Left lung (tissue), 10 donors: Measurements from ENCODE around the gene APBA2. TPM values are rescaled to one million over a fixed set of nuclear protein-coding genes. Genes with fewer than 3 reads are reported as not detected.

Experiments
- ATAC-seq: fragments of 200-7000 bp; cut with Tn5 transposase; one replicate; pipeline ENCODE4 v1.9.1; 2020; ENCODE audit warnings: moderate library complexity
- DNase-seq, 4 donors: peaks; one replicate each; pipeline ENCODE4 v3.0.0-alpha.2; 2013 to 2020
- H3K27ac ChIP-seq, 2 donors: fragments of 200-600 bp; sonication (generic) in 1 of 2; one replicate each; pipeline versions ENCODE4 v1.5.0 to v1.8.0; 2020 to 2021
- H3K27me3 ChIP-seq, 2 donors: fragments of 200-600 bp; sonication (generic) in 1 of 2; one replicate each; pipeline versions ENCODE4 v1.5.0 to v1.8.0; 2020 to 2021
- H3K36me3 ChIP-seq, 2 donors: fragments of 200-600 bp; sonication (generic) in 1 of 2; one replicate each; pipeline versions ENCODE4 v1.5.0 to v1.8.0; 2020 to 2021
- H3K4me1 ChIP-seq, 2 donors: fragments of 200-600 bp; one replicate each; pipeline ENCODE4 v1.8.0; 2021
- H3K4me3 ChIP-seq, 2 donors: fragments of 200-600 bp; sonication (generic) in 1 of 2; one replicate each; pipeline versions ENCODE4 v1.5.0 to v1.8.0; 2020 to 2021; ENCODE audit warnings: mild to moderate bottlenecking in 1 of 2
- H3K9me3 ChIP-seq, 2 donors: fragments of 200-600 bp; sonication (generic) in 1 of 2; one replicate each; pipeline versions ENCODE4 v1.5.0 to v1.8.0; 2020 to 2021
- intact Hi-C, 2 donors: fragments of 100-400 bp; cut with DNase I; formaldehyde crosslinking; loops; one replicate each; pipeline versions ENCODE4 v1.11.2 to v1.14.2; 2022
- polyA plus RNA-seq, 6 donors: library from polyadenylated mRNA; unstranded; fragments of 120-200 nt; gene quantifications; one replicate each; pipeline ENCODE4 v1.2.1, GENCODE V29; 2013; ENCODE audit not compliant: insufficient read length in 6 of 6
- total RNA-seq, 2 donors: library from RNA; stranded (reverse); fragmentation: NEBNext Ultra II Directional; extraction: Animal tissue kit (Norgen Biotek cat#: 25700); gene quantifications; one replicate each; pipeline ENCODE4 v1.2.1, GENCODE V29; 2021
- TF ChIP-seq, protein P1 (sequence below), 2 donors: fragments of 200-600 bp; sonication (generic) in 1 of 2; IDR thresholded peaks; one replicate each; pipeline versions ENCODE4 v1.5.0 to v1.8.0; 2021; ENCODE audit warnings: antibody characterized with exemption in 2 of 2
- donor health status: DM: no; HTN: yes; CAD: no.
- donor health status: DM: no; HTN: no; CAD: no.

The APBA2 gene
- total and polyA plus RNA-seq, 8 donors = 3.9 to 18.4 (median 11.1) TPM

DNA sequence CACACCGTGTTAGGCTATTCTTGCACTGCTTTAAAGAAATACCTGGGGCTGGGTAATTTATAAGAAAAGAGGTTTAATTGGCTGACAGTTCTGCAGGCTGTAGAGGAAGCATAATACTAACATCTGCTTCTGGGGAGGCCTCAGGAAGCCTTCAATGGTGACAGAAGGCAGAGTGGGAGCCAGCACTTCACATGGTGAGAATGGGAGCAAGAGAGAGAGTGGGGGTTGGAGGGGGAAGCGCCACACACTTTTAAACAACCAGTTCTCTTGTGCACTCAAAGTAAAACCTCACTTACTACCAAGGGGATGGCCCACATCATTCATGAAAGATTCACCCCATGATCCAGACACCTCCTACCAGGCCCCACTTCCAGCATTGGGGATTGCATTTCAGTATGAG lies 181.1 kb downstream of the APBA2 start:
- no peaks in the 10 kb centered on the region for H3K27me3 ChIP-seq
- no peak overlapping the region for H3K27ac ChIP-seq
- intact Hi-C loops = no loop called here
- H3K9me3 ChIP-seq = peaks cover 0 to 7% of the 10 kb centered on the region in 2 donors
- no peak for DNase-seq
- H3K4me1 ChIP-seq = no peaks in the 10 kb centered on the region
- ATAC-seq = no peak
- no peak overlapping the region for H3K4me3 ChIP-seq
- TF ChIP-seq, protein P1, sequence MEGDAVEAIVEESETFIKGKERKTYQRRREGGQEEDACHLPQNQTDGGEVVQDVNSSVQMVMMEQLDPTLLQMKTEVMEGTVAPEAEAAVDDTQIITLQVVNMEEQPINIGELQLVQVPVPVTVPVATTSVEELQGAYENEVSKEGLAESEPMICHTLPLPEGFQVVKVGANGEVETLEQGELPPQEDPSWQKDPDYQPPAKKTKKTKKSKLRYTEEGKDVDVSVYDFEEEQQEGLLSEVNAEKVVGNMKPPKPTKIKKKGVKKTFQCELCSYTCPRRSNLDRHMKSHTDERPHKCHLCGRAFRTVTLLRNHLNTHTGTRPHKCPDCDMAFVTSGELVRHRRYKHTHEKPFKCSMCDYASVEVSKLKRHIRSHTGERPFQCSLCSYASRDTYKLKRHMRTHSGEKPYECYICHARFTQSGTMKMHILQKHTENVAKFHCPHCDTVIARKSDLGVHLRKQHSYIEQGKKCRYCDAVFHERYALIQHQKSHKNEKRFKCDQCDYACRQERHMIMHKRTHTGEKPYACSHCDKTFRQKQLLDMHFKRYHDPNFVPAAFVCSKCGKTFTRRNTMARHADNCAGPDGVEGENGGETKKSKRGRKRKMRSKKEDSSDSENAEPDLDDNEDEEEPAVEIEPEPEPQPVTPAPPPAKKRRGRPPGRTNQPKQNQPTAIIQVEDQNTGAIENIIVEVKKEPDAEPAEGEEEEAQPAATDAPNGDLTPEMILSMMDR (IDR thresholded peaks at IDR 0.05) = no peak
- no peaks in the 10 kb centered on the region for H3K36me3 ChIP-seq

- H3K27ac ChIP-seq = no peak overlapping the region
- no peak for DNase-seq
- H3K4me1 ChIP-seq = no peaks in the 10 kb centered on the region
- peaks cover 0 to 7% of the 10 kb centered on the region in 2 donors for H3K9me3 ChIP-seq
- H3K36me3 ChIP-seq = no peaks in the 10 kb centered on the region
- intact Hi-C loops = no loop called here
- TF ChIP-seq, protein P1 (IDR thresholded peaks at IDR 0.05) = no peak
- ATAC-seq = no peak
- H3K27me3 ChIP-seq = no peaks in the 10 kb centered on the region
- H3K4me3 ChIP-seq = no peak overlapping the region
Measured at GRCh38 chr15:29067949-29068348, 182.2 kb downstream of the APBA2 start.

- Histone ChIP-seq H3K9me3 (peaks cover 0 to 7% of the 10 kb centered on the region in 2 donors), H3K4me1 (no peaks in the 10 kb centered on the region), H3K27me3 (no peaks in the 10 kb centered on the region), H3K27ac (no peak overlapping the region), H3K4me3 (no peak overlapping the region), H3K36me3 (no peaks in the 10 kb centered on the region)
- no peak for ATAC-seq
- intact Hi-C loops = no loop called here
- TF ChIP-seq, protein P1 (IDR thresholded peaks at IDR 0.05) = no peak
- DNase-seq = no peak
Measured at GRCh38 chr15:29070471-29071231, 184.9 kb downstream of the APBA2 start.

DNA sequence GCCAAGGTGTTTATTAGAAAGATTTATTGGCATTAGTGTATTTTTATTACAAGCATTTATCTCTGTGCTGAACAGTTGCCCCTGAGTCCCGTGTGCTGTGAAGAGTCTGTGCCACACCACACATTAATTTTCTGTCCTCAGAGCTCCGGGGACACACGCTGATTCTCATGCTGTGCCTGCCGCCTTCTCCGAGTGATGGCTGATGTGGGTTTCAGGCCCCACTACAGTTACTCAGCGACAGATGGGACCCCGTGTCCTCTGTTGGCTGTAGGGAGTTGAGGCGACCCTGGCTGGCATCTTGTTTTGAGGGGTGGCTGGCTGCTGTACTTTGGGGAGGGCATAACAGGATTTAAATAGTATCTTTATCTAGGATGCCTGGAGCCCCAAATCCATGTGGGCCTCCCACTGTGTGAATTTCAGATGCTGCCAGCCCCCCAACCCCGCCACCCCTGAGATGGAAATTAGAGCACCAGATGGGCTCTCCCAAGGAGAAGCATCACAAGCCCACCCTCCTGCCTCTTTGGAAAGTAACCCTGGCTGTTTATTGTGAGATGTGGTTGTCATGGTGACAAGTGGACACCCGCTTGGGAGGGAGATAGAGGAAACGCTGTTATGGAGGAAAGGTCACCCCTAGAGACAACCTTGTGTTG lies 185.6 kb downstream of the APBA2 start:
- intact Hi-C loops = no loop called here
- H3K4me1 ChIP-seq = no peaks in the 10 kb centered on the region
- peaks cover 0 to 7% of the 10 kb centered on the region in 2 donors for H3K9me3 ChIP-seq

GRCh38 chr15:29071882-29072273 lies 186.1 kb downstream of the APBA2 start:
- Histone ChIP-seq H3K9me3 (peaks cover 0 to 7% of the 10 kb centered on the region in 2 donors), H3K27me3 (no peaks in the 10 kb centered on the region), H3K4me1 (no peaks in the 10 kb centered on the region), H3K36me3 (no peaks in the 10 kb centered on the region), H3K4me3 (no peak overlapping the region), H3K27ac (no peak overlapping the region)
- DNase-seq (no peak), ATAC-seq (no peak)
- intact Hi-C loops = no loop called here
- TF ChIP-seq, protein P1 (IDR thresholded peaks at IDR 0.05) = no peak

More for the DNA sequence above, 185.6 kb downstream of the APBA2 start:
- H3K36me3 ChIP-seq = no peaks in the 10 kb centered on the region
- DNase-seq = peak in 1 of 4 donors; percentile 23
- H3K27me3 ChIP-seq = no peaks in the 10 kb centered on the region
- no peak overlapping the region for H3K4me3 ChIP-seq
- H3K27ac ChIP-seq = no peak overlapping the region
- TF ChIP-seq, protein P1 (IDR thresholded peaks at IDR 0.05) = no peak
- no peak for ATAC-seq
